MCF 10A (cell line): ENCODE results near the gene MAPKAP1. TPM values are rescaled to one million over a fixed set of nuclear protein-coding genes. Genes with fewer than 3 reads are reported as not detected.
A peak's percentile ranks its signal among the peaks of the same experiment; 100 is the strongest.

Source experiments
- BruUV-seq: library from RNA; stranded (reverse); fragments of 400-500 nt; replicated peaks from 2 replicates; lab custom pipeline; 2021; lab: Mats Ljungman, UMichigan
- CTCF ChIA-PET: fragments of 300-600 bp; sonication (Branson Sonifier 250); formaldehyde crosslinking; extraction: SDS; loops from one replicate; lab custom pipeline; 2021; ENCODE audit warnings: antibody characterized with exemption, inconsistent platforms; lab: Yijun Ruan, JAX
- POLR2A ChIA-PET: fragments of 300-600, 350-650 bp; sonication (Branson Sonifier 250); formaldehyde crosslinking; extraction: SDS; loops from one replicate; lab custom pipeline; 2020; ENCODE audit warnings: antibody characterized with exemption, inconsistent platforms; lab: Yijun Ruan, JAX
- DNase-seq: peaks from one replicate; pipeline ENCODE4 v3.0.0-alpha.2; 2018; ENCODE audit not compliant: unreplicated experiment
- H3K27ac Mint-ChIP-seq: one replicate; pipeline ENCODE4 v1.8.0; 2022; ENCODE audit warnings: mild to moderate bottlenecking, low read depth, mixed read lengths; ENCODE audit not compliant: unreplicated experiment
- H3K27me3 Mint-ChIP-seq: one replicate; pipeline ENCODE4 v1.8.0; 2022; ENCODE audit warnings: mixed read lengths; ENCODE audit not compliant: insufficient read depth, unreplicated experiment
- H3K36me3 Mint-ChIP-seq: one replicate; pipeline ENCODE4 v1.8.0; 2022; ENCODE audit warnings: mild to moderate bottlenecking, moderate library complexity, mixed read lengths; ENCODE audit not compliant: insufficient read depth, unreplicated experiment
- H3K4me1 Mint-ChIP-seq: one replicate; pipeline ENCODE4 v1.8.0; 2022; ENCODE audit warnings: mixed read lengths; ENCODE audit not compliant: insufficient read depth, unreplicated experiment
- H3K4me3 Mint-ChIP-seq: one replicate; pipeline ENCODE4 v1.8.0; 2022; ENCODE audit warnings: mild to moderate bottlenecking, moderate library complexity, mixed read lengths; ENCODE audit not compliant: unreplicated experiment
- H3K9me3 Mint-ChIP-seq: one replicate; pipeline ENCODE4 v1.8.0; 2022; ENCODE audit warnings: mixed read lengths; ENCODE audit not compliant: unreplicated experiment
- intact Hi-C: fragments of 100-400 bp; cut with micrococcal nuclease; formaldehyde crosslinking; loops from 2 replicates; pipeline ENCODE4 v1.14.1; 2022
- total RNA-seq: library from RNA; stranded (reverse); gene quantifications from 2 replicates; pipeline ENCODE4 v1.2.3, GENCODE V29; 2022
- TF ChIP-seq, protein P1 (sequence below): fragments of 200-600 bp; IDR thresholded peaks from one replicate; pipeline ENCODE4 v1.8.0; 2022; ENCODE audit warnings: antibody characterized with exemption, mild to moderate bottlenecking; ENCODE audit not compliant: unreplicated experiment

The MAPKAP1 gene
- total RNA-seq, 1 experiment from 2014 or later = 74.9 TPM

DNA sequence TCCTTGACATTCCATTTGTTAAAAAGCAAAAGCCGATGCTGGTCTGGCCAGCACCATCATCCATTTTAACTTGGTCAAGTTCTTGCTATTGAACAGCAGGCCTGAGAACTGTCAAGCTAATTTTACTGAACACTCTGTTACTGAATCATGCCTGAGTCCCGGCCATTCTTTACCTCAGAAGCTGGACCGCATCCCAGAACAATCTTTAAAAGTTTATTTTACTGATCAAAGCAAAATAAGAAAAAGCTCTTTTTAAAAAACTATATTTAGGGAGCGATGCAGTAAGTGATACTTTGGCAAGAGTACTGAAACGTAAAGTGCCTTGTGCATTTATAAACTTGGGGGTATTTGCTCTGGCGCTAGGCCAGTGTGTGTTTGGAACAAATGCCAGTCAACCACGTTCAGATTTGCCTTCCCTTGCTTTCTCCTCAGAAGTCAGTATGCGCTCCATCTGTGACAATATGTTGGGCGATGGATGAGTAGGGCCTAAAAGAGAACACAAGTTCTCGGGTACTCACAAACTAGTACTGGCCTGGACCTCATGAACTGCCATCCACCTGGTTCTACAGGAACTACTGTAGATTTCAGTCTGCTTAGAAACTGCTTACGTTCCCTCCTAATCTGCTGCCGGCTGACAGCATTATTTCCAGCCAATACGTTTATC, 161.9 kb downstream of the MAPKAP1 start:
- POLR2A ChIA-PET = interaction anchor here (0.7 kb wide), 1 partner anchor 936 kb away, joined by 3 read pairs; no protein-coding TSS in a partner anchor
- Mint-ChIP-seq H3K4me3 (no peak overlapping the region), H3K27ac (no peak overlapping the region), H3K4me1 (peaks cover 33% of the 10 kb centered on the region), H3K36me3 (peaks cover 23% of the 10 kb centered on the region), H3K9me3 (no peaks in the 10 kb centered on the region), H3K27me3 (no peaks in the 10 kb centered on the region)
- TF ChIP-seq, protein P1, sequence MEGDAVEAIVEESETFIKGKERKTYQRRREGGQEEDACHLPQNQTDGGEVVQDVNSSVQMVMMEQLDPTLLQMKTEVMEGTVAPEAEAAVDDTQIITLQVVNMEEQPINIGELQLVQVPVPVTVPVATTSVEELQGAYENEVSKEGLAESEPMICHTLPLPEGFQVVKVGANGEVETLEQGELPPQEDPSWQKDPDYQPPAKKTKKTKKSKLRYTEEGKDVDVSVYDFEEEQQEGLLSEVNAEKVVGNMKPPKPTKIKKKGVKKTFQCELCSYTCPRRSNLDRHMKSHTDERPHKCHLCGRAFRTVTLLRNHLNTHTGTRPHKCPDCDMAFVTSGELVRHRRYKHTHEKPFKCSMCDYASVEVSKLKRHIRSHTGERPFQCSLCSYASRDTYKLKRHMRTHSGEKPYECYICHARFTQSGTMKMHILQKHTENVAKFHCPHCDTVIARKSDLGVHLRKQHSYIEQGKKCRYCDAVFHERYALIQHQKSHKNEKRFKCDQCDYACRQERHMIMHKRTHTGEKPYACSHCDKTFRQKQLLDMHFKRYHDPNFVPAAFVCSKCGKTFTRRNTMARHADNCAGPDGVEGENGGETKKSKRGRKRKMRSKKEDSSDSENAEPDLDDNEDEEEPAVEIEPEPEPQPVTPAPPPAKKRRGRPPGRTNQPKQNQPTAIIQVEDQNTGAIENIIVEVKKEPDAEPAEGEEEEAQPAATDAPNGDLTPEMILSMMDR = no peak
- intact Hi-C loops = loop anchor here (10.0 kb wide), 1 partner anchor 120 kb away; no protein-coding TSS in a partner anchor
- CTCF ChIA-PET = interaction anchor here (0.5 to 5.6 kb wide), 4 partner anchors 13 to 369 kb away, joined by 3 to 42 read pairs (median 4); no protein-coding TSS in a partner anchor
- DNase-seq = peak; percentile 11
- no TSS peak for BruUV-seq

DNA sequence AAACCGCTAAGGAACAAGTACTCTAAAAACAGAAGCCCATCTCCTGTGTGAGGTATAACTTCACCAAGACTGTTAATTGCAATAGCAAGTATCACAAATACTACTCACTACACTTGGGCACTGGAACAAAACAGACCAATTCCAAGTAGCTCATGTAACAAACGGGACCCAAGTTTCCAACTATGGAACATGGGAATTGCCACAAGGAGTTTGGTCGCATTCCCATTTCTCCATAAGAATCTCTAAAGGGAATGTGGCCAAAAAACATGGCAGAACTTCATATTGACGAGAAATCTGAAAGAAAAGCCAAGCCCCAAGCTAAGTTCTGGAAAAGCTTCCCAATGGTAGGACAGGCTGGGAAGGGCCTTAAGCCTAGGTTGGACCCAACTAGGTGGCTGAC, 162.5 kb downstream of the MAPKAP1 start:
- ChIA-PET CTCF (interaction anchor here (0.6 to 5.6 kb wide), 4 partner anchors 14 to 370 kb away, joined by 3 to 42 read pairs (median 4); no protein-coding TSS in a partner anchor), POLR2A (interaction anchor here (0.6 kb wide), 1 partner anchor 55 kb away, joined by 3 read pairs; no protein-coding TSS in a partner anchor)
- no peak overlapping the region for H3K27ac Mint-ChIP-seq
- TF ChIP-seq, protein P1 = no peak
- peaks cover 23% of the 10 kb centered on the region for H3K36me3 Mint-ChIP-seq
- intact Hi-C loops = loop anchor here (10.0 kb wide), 1 partner anchor 120 kb away; no protein-coding TSS in a partner anchor
- H3K27me3 Mint-ChIP-seq = no peaks in the 10 kb centered on the region
- no peaks in the 10 kb centered on the region for H3K9me3 Mint-ChIP-seq
- H3K4me1 Mint-ChIP-seq = peaks cover 31% of the 10 kb centered on the region
- no peak overlapping the region for H3K4me3 Mint-ChIP-seq
- DNase-seq = no peak
- no TSS peak for BruUV-seq

DNA sequence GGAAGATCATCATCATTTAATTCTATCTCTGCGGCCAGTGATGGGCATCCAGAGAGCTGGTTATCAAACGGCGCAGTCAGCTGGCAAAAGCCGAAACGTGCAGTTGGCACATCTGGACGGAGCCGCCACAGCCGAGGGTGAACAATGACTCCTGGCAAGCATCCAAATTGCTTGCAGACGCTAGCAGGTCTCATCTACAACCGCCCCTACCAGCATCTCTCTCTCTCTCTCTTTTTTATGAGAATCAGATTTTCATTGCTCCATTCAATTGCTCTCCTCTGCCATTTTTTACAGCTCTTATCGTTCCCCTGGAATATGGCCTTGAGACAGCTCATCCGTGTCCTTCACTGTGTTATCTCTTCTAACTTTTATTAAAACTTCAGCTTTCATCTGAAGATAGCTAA, 165.2 kb downstream of the MAPKAP1 start:
- H3K27me3 Mint-ChIP-seq = no peaks in the 10 kb centered on the region
- TF ChIP-seq, protein P1 = no peak
- H3K4me3 Mint-ChIP-seq = no peak overlapping the region
- peak overlapping the region; percentile 80 for H3K27ac Mint-ChIP-seq
- peaks cover 23% of the 10 kb centered on the region for H3K36me3 Mint-ChIP-seq
- POLR2A ChIA-PET = interaction anchor here (0.6 to 2.8 kb wide), 9 partner anchors 9 to 717 kb away, joined by 3 to 14 read pairs (median 4); no protein-coding TSS in a partner anchor
- intact Hi-C loops = loop anchor here (10.0 kb wide), 1 partner anchor 117 kb away; no protein-coding TSS in a partner anchor
- DNase-seq = peak; percentile 75
- no TSS peak for BruUV-seq
- peaks cover 48% of the 10 kb centered on the region for H3K4me1 Mint-ChIP-seq
- CTCF ChIA-PET = interaction anchor here (0.7 to 5.6 kb wide), 5 partner anchors 11 to 958 kb away, joined by 3 to 42 read pairs (median 4); no protein-coding TSS in a partner anchor
- H3K9me3 Mint-ChIP-seq = no peaks in the 10 kb centered on the region

DNA sequence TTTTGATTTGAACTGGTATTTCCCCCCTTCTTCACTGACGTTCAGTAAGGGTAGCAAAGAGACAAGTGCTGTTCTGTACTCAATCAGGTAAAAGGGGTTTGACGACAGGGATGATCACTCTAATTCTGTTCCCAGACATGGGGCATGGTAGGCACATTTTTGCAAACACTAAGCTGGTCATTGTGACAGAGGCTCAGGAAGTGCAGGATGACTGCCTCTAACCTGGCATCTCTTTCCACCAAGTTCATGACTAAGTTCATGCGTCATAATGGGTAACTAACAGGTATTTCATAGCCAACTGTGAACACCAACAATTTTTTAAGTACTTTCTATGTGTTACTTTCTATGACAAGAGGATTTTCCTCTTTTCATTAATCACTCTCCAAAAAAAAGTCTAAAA, 166.5 kb downstream of the MAPKAP1 start:
- ChIA-PET CTCF (interaction anchor here (0.5 to 5.6 kb wide), 5 partner anchors 9 to 950 kb away, joined by 3 to 42 read pairs (median 3); no protein-coding TSS in a partner anchor), POLR2A (interaction anchor here (0.6 to 2.8 kb wide), 5 partner anchors 8 to 1767 kb away, joined by 3 to 14 read pairs (median 4); no protein-coding TSS in a partner anchor)
- intact Hi-C loops = loop anchor here (10.0 kb wide), 1 partner anchor 116 kb away; no protein-coding TSS in a partner anchor
- DNase-seq = peak; percentile 82
- TF ChIP-seq, protein P1 = no peak
- peak overlapping the region; percentile 84 for H3K27ac Mint-ChIP-seq
- no TSS peak for BruUV-seq
- H3K4me1 Mint-ChIP-seq = peaks cover 47% of the 10 kb centered on the region
- H3K36me3 Mint-ChIP-seq = peaks cover 18% of the 10 kb centered on the region
- no peak overlapping the region for H3K4me3 Mint-ChIP-seq
- no peaks in the 10 kb centered on the region for H3K27me3 Mint-ChIP-seq
- no peaks in the 10 kb centered on the region for H3K9me3 Mint-ChIP-seq
